ENCODE results near the gene CYTH4. TPM values are rescaled to one million over a fixed set of nuclear protein-coding genes. Genes with fewer than 3 reads are reported as not detected.

CYTH4 gene
- total and polyA plus RNA-seq, 2 donors (not counting 3 experiments of a cell fraction or from before 2014, with no cell fraction given) = 0.06 TPM; not detected in 1

- DNase-seq (ENCODE audit: low read depth, low spot score) (no peak), FAIRE-seq (no peak)
- intact Hi-C loops (cut with micrococcal nuclease) = no loop called here
- Histone ChIP-seq H3K27ac (ENCODE audit: insufficient read depth, low read depth, low read length) (no peak overlapping the region), H3K4me2 (ENCODE audit: insufficient read depth, low read length) (no peak overlapping the region), H3K9me3 (replicated peaks; ENCODE audit: control insufficient read depth, insufficient read depth, low read length) (no peaks in the 10 kb centered on the region), H3K79me2 (ENCODE audit: control insufficient read depth, insufficient read depth, low read length) (no peaks in the 10 kb centered on the region), H4K20me1 (replicated peaks; ENCODE audit: control insufficient read depth, extremely low read depth, insufficient read depth, low read length) (no peaks in the 10 kb centered on the region), H3K27me3 (ENCODE audit: control insufficient read depth in 2 of 2, insufficient read depth in 2 of 2, low read length in 2 of 2) (no peaks in the 10 kb centered on the region), H3K36me3 (ENCODE audit: control insufficient read depth in 2 of 2, extremely low read depth in 1 of 2, insufficient read depth in 2 of 2, low read length in 2 of 2) (no peaks in the 10 kb centered on the region), H3K9me1 (replicated peaks; ENCODE audit: control insufficient read depth, extremely low read depth, insufficient read depth, low read length) (no peaks in the 10 kb centered on the region), H3K9ac (replicated peaks; ENCODE audit: extremely low read depth, insufficient read depth, low read length) (no peak overlapping the region), H3K4me3 (replicated peaks in 1 of 3; ENCODE audit: insufficient read depth in 1 of 3, low read depth in 1 of 3, low read length in 3 of 3) (no peak overlapping the region), H2AFZ (ENCODE audit: low read depth, low read length) (no peak overlapping the region), H3K4me1 (ENCODE audit: control insufficient read depth, extremely low read depth, insufficient read depth, low read length) (no peaks in the 10 kb centered on the region)
- TF ChIP-seq EZH2 (IDR thresholded peaks at IDR 0.05; ENCODE audit: borderline replicate concordance, low read depth, low read length, severe bottlenecking) (no peak), POLR2AphosphoS5 (IDR thresholded peaks at IDR 0.05; ENCODE audit: insufficient read depth, low read depth, low read length) (no peak), POLR2A (IDR thresholded peaks at IDR 0.05; ENCODE audit: low read depth, low read length) (no peak), MYC (IDR thresholded peaks at IDR 0.05; ENCODE audit: low read depth, low read length) (no peak), FOS (IDR thresholded peaks at IDR 0.05; ENCODE audit: borderline replicate concordance, insufficient read depth, low read length) (no peak), GATA2 (IDR thresholded peaks at IDR 0.05; ENCODE audit: insufficient read depth, insufficient read length, low read depth, low read length) (no peak), JUN (IDR thresholded peaks at IDR 0.05; ENCODE audit: borderline replicate concordance, insufficient read depth, insufficient read length, low read depth) (no peak)
- TF ChIP-seq, protein P1, sequence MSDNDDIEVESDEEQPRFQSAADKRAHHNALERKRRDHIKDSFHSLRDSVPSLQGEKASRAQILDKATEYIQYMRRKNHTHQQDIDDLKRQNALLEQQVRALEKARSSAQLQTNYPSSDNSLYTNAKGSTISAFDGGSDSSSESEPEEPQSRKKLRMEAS (IDR thresholded peaks at IDR 0.05; ENCODE audit: insufficient read depth, insufficient read length) = no peak
- TF ChIP-seq, protein P2, sequence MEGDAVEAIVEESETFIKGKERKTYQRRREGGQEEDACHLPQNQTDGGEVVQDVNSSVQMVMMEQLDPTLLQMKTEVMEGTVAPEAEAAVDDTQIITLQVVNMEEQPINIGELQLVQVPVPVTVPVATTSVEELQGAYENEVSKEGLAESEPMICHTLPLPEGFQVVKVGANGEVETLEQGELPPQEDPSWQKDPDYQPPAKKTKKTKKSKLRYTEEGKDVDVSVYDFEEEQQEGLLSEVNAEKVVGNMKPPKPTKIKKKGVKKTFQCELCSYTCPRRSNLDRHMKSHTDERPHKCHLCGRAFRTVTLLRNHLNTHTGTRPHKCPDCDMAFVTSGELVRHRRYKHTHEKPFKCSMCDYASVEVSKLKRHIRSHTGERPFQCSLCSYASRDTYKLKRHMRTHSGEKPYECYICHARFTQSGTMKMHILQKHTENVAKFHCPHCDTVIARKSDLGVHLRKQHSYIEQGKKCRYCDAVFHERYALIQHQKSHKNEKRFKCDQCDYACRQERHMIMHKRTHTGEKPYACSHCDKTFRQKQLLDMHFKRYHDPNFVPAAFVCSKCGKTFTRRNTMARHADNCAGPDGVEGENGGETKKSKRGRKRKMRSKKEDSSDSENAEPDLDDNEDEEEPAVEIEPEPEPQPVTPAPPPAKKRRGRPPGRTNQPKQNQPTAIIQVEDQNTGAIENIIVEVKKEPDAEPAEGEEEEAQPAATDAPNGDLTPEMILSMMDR (IDR thresholded peaks at IDR 0.05; ENCODE audit: extremely low read depth in 1 of 2, insufficient read depth in 1 of 2, low read depth in 1 of 2, low read length in 2 of 2) = no peak
- CTCF ChIA-PET = no interaction called here
- POLR2A ChIA-PET = no interaction called here
- no TSS peak for BruUV-seq (replicated peaks)
- dilution Hi-C loops (cut with MboI; ENCODE audit: extremely low pct_ligation_motif_present, low sequenced_read_pairs) = no loop called here
Measured at GRCh38 chr22:37294747-37295146, 12.4 kb downstream of the CYTH4 start.

All from endothelial cell of umbilical vein (primary cell).